Measurements from ENCODE around the gene ABCA7. TPM values are rescaled to one million over a fixed set of nuclear protein-coding genes. Genes with fewer than 3 reads are reported as not detected.
A peak's percentile ranks its signal among the peaks of the same experiment; 100 is the strongest.

ABCA7 gene
- total RNA-seq (2014; rRNA removed; shearing (Covaris generic)) (1.1 and 2.1 TPM in 2 replicates), polyA plus RNA-seq (2016; fragmentation: Nextera tagmentation; extraction: Ambion mirVana) (1.7 and 2.6 TPM in 2 replicates)

GRCh38 chr19:1039646-1040475 lies at the start of gene ABCA7:
ABCA7 (plus strand) TSS chr19:1040107; CDS start chr19:1041362, 1,255 bp downstream.
- 1 to 3% methylated on average over 56 of the region's 56 CpGs for WGBS, 2 experiments (ENCODE audit: low coverage in 1 of 2, low lambda C conversion rate in 2 of 2, missing lambda C conversion rate in 2 of 2)
- H3K4me3 ChIP-seq: peak within 1 kb of the TSS; percentile 68

DNA sequence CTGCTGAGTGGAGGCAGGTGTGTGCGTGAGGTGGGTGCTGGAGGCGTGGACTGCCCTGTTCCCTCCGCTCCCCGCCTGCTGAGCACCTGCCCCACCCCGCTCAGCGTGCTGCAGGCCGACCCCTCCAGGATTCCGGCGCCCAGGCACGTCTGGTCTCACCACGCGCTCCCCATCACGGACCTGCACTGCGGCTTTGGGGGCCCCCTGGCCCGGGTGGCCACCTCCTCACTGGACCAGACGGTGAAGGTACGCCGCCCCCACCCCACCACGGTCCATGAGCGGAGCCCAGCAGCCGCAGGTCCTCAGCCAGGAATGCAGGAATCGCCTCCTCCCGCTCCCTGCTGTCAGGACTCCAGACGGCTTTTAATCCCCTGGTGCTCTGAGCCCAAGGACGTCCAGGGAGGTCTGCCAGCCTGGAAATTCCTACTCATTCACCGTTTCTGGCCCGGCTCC lies 49.8 kb upstream of the ABCA7 start:
- WGBS, 2 experiments (ENCODE audit: low coverage in 1 of 2, low lambda C conversion rate in 2 of 2, missing lambda C conversion rate in 2 of 2): 92 to 95% methylated on average over 22 to 27 of the region's 27 CpGs
- no peak overlapping the region for H2AFZ ChIP-seq

More at GRCh38 chr19:1039646-1040475, at the start of gene ABCA7:
- peak within 1 kb of the TSS; percentile 84 for H3K4me2 ChIP-seq (ENCODE audit: unreplicated experiment)
- peaks cover 11% of the 10 kb centered on the region for H3K79me2 ChIP-seq (ENCODE audit: insufficient read depth)
- peaks cover 32% of the 10 kb centered on the region for H3F3A ChIP-seq (ENCODE audit: insufficient read depth)
- no peak for TF ChIP-seq EZH2phosphoT487 (IDR thresholded peaks at IDR 0.05; ENCODE audit: insufficient read depth, low read depth)
- no peak for TF ChIP-seq EZH2 (IDR thresholded peaks at IDR 0.05; ENCODE audit: insufficient read depth, poor library complexity, severe bottlenecking)
- peak within 1 kb of the TSS; percentile 21 for H3K27ac ChIP-seq
- H3K4me1 ChIP-seq (ENCODE audit: insufficient read depth): no peaks in the 10 kb centered on the region; the same call in 1 of the 2 replicates
- H3K9me2 ChIP-seq (ENCODE audit: insufficient read depth): no peaks in the 10 kb centered on the region
- in situ Hi-C loops (cut with MboI): no loop called here
- H4K20me1 ChIP-seq (ENCODE audit: insufficient read depth): no peaks in the 10 kb centered on the region
- no peaks in the 10 kb centered on the region for H3K9me3 ChIP-seq (ENCODE audit: low read depth)
- 0 out of 2 replicates have a peak within 1 kb of the TSS, but pooled peaks have one; percentile 60 for H2AFZ ChIP-seq
- H3K27me3 ChIP-seq (replicated peaks; ENCODE audit: insufficient read depth): no peaks in the 10 kb centered on the region
- H3K36me3 ChIP-seq (ENCODE audit: low read depth): no peaks in the 10 kb centered on the region; the same call in 1 of the 2 replicates
- peak within 1 kb of the TSS; percentile 50 for H3K9ac ChIP-seq
- peak; percentile 98 for DNase-seq

GRCh38 chr19:990746-991145 lies 49.2 kb upstream of the ABCA7 start:
- peaks cover under 1% of the 10 kb centered on the region; the same call in 1 of the 2 replicates for H3K27me3 ChIP-seq (replicated peaks; ENCODE audit: insufficient read depth)
- no peak overlapping the region for H3K4me2 ChIP-seq (ENCODE audit: unreplicated experiment)
- H3F3A ChIP-seq (ENCODE audit: insufficient read depth): peaks cover 6% of the 10 kb centered on the region; the same call in 1 of the 2 replicates
- no peak overlapping the region for H3K9ac ChIP-seq
- TF ChIP-seq EZH2phosphoT487 (IDR thresholded peaks at IDR 0.05; ENCODE audit: insufficient read depth, low read depth) (no peak), EZH2 (IDR thresholded peaks at IDR 0.05; ENCODE audit: insufficient read depth, poor library complexity, severe bottlenecking) (no peak)
- H3K9me3 ChIP-seq (ENCODE audit: low read depth): no peaks in the 10 kb centered on the region
- no peak overlapping the region for H3K4me3 ChIP-seq
- no peaks in the 10 kb centered on the region for H3K4me1 ChIP-seq (ENCODE audit: insufficient read depth)
- 95 to 96% methylated on average over 22 to 23 of the region's 23 CpGs for WGBS, 2 experiments (ENCODE audit: low coverage in 1 of 2, low lambda C conversion rate in 2 of 2, missing lambda C conversion rate in 2 of 2)
- H4K20me1 ChIP-seq (ENCODE audit: insufficient read depth): no peaks in the 10 kb centered on the region
- H3K36me3 ChIP-seq (ENCODE audit: low read depth): no peaks in the 10 kb centered on the region; the same call in 1 of the 2 replicates
- H3K79me2 ChIP-seq (ENCODE audit: insufficient read depth): peaks cover 4% of the 10 kb centered on the region
- in situ Hi-C loops (cut with MboI): no loop called here
- DNase-seq: no peak
- no peaks in the 10 kb centered on the region for H3K9me2 ChIP-seq (ENCODE audit: insufficient read depth)
- H2AFZ ChIP-seq: no peak overlapping the region
- no peak overlapping the region for H3K27ac ChIP-seq

More for the DNA sequence above, 49.8 kb upstream of the ABCA7 start:
- Histone ChIP-seq H3K9ac (no peak overlapping the region), H3K4me1 (ENCODE audit: insufficient read depth) (0 out of 2 replicates have a peak, but pooled peaks cover under 1% of the 10 kb centered on the region), H3K9me3 (ENCODE audit: low read depth) (no peaks in the 10 kb centered on the region), H3K4me2 (ENCODE audit: unreplicated experiment) (no peak overlapping the region), H4K20me1 (ENCODE audit: insufficient read depth) (no peaks in the 10 kb centered on the region), H3F3A (ENCODE audit: insufficient read depth) (peaks cover 6% of the 10 kb centered on the region; the same call in 1 of the 2 replicates), H3K36me3 (ENCODE audit: low read depth) (no peaks in the 10 kb centered on the region; the same call in 1 of the 2 replicates), H3K27ac (no peak overlapping the region), H3K4me3 (no peak overlapping the region), H3K79me2 (ENCODE audit: insufficient read depth) (peaks cover 10% of the 10 kb centered on the region), H3K9me2 (ENCODE audit: insufficient read depth) (no peaks in the 10 kb centered on the region), H3K27me3 (replicated peaks; ENCODE audit: insufficient read depth) (no peaks in the 10 kb centered on the region)
- DNase-seq: no peak
- in situ Hi-C loops (cut with MboI): no loop called here
- no peak for TF ChIP-seq EZH2phosphoT487 (IDR thresholded peaks at IDR 0.05; ENCODE audit: insufficient read depth, low read depth)
- TF ChIP-seq EZH2 (IDR thresholded peaks at IDR 0.05; ENCODE audit: insufficient read depth, poor library complexity, severe bottlenecking): no peak

GRCh38 chr19:991174-991931 lies 48.6 kb upstream of the ABCA7 start:
- Histone ChIP-seq H3K9ac (no peak overlapping the region), H3K4me1 (ENCODE audit: insufficient read depth) (no peaks in the 10 kb centered on the region), H3K79me2 (ENCODE audit: insufficient read depth) (no peaks in the 10 kb centered on the region), H3K4me3 (no peak overlapping the region), H3K27me3 (replicated peaks; ENCODE audit: insufficient read depth) (peaks cover 6% of the 10 kb centered on the region; the same call in 1 of the 2 replicates), H3K27ac (no peak overlapping the region), H3K9me2 (ENCODE audit: insufficient read depth) (no peaks in the 10 kb centered on the region), H3K36me3 (ENCODE audit: low read depth) (no peaks in the 10 kb centered on the region; the same call in 1 of the 2 replicates), H4K20me1 (ENCODE audit: insufficient read depth) (no peaks in the 10 kb centered on the region), H2AFZ (no peak overlapping the region), H3K9me3 (ENCODE audit: low read depth) (no peaks in the 10 kb centered on the region), H3F3A (ENCODE audit: insufficient read depth) (peaks cover 6% of the 10 kb centered on the region; the same call in 1 of the 2 replicates), H3K4me2 (ENCODE audit: unreplicated experiment) (no peak overlapping the region)
- no peak for TF ChIP-seq EZH2phosphoT487 (IDR thresholded peaks at IDR 0.05; ENCODE audit: insufficient read depth, low read depth)
- no peak for TF ChIP-seq EZH2 (IDR thresholded peaks at IDR 0.05; ENCODE audit: insufficient read depth, poor library complexity, severe bottlenecking)
- in situ Hi-C loops (cut with MboI): no loop called here
- peak; percentile 75 for DNase-seq
- WGBS, 2 experiments (ENCODE audit: low coverage in 1 of 2, low lambda C conversion rate in 2 of 2, missing lambda C conversion rate in 2 of 2): 83 to 99% methylated on average over 13 to 43 of the region's 47 CpGs
